CMK (cell line): ENCODE data around the gene VTI1A.

Experiments used
- DNase-seq: peaks from one replicate; pipeline ENCODE4 v3.0.0-alpha.2; 2010; ENCODE audit warnings: low read depth

Gene VTI1A

DNA sequence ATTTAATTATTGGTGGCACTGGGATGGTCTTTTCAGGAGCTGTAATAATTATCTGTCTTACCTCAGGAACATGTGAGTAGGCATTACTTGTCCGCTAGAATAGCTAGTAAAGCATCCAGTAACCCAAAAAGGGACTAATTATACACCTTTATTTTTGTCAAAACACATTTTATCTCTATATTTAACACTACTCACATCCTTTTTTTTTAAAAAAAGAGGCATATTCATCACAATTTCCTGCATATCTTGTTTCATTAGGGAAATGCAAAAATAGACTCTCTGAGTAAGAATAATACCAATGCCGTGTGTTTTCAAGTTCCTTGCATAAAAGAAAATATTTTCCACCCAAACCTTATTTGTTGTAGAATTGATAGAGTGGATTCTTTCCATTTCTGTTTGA lies 99.5 kb downstream of the VTI1A start:
- no peak for DNase-seq

DNA sequence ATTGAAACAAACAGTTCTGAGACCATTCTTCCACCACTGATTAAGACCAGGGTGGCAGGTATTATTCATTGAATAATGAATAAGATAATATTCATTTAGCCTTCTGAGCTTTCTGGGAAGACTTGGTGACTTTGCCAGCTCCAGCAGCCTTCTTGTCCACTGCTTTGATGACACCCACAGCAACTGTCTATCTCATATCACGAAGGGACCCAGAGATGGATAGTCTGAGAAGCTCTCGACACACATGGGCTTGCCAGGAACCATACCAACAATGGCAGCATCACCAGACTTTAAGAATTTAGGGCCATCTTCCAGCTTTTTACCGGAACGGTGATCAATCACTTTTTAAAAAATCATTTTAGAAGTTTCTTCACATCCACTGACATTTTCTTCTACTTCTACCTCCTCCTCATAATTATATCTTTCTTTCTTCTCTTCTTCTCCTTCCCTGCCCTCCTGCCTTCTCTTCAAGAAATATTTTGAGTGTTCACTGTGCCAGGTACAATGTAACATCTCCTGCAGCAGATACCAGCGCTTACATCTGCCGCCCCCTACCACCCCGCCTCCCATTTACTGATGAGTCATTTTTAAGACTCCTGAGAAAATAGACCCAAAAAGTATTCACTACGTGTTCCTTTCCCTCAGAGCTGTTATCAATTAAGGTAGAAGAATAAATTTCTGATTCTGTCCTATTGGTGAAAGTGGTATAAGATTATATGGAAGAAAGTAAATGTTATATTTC lies 101.7 kb downstream of the VTI1A start:
- no peak for DNase-seq

DNA sequence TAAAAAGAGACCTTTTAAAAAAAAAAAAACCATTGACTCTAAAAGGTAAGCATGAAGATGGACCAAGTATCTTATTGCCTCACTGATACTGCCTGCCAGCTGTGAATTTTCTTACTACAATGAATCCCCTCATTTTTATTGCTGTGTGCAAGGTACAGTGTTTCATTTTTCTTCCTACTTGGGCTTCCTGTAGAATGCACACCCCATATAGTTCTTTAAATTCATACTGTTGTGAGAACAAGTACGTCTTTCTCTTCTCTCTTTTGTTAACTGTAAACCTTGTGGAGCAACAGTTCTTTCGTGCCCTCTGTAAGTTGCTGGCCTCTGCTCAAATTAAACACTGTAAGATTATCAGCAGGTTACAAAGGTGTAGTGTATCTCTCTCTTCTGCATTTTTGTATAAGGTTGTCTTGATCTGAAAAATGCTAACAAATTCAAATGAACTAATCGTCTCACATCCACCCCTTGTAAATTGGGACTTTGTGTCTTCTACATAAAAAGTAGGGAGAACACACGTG lies 105.6 kb downstream of the VTI1A start:
- DNase-seq: no peak

DNA sequence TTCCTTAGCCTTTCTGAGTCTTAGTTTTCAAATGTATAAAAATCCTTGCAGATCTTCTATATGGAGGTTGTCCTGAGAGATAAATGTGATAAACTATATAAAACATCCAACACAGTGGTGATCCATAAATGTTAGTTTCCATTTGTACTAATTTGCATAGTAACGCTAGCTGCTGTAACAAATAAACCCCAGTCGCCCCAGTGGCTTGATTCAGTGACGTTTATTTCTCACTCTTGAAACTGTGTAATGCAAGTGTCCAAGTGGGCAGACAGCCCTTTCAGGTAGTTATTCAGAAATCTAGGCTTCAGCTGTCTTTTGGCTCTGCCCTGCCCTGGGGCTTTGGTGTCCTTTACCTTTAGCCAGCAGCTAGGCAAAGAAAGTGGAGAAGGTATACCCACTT lies 106.3 kb downstream of the VTI1A start:
- no peak for DNase-seq

DNA sequence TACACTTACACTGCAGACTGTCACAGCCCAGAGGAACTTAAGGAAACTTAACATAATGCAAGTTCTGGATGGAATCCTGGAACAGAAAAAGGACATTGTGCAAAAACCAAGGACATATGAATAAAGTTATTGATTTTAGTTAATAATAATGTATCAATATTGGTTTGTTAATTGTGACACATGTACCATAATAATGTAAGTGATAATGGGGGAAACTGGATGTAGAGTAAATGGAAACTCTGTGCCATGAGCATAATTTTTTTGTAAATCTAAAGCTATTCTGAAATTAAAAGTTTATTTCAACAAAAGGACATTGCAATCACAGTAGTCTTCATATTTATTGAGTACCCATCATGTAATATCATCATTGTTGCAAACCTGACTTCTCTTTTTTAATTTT lies 107.2 kb downstream of the VTI1A start:
- no peak for DNase-seq

DNA sequence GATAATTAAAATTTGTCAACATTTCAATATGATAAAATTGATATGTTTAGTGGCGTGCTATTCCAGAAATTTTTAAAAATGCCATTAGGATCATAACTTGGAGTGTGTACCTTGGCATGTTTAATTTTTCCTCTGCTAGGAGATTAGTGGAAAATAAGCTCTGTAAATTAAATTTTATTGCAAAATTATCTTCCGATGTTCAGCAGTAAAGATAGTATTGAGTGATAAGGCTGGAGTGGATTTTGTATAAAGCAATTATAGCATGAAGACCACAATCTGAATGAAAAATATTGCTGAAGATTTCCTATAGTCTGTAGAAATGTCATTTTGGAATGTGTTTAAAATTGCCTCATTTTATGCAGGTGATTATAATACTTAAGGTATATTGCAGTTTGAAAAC lies 110.2 kb downstream of the VTI1A start:
- DNase-seq: no peak

DNA sequence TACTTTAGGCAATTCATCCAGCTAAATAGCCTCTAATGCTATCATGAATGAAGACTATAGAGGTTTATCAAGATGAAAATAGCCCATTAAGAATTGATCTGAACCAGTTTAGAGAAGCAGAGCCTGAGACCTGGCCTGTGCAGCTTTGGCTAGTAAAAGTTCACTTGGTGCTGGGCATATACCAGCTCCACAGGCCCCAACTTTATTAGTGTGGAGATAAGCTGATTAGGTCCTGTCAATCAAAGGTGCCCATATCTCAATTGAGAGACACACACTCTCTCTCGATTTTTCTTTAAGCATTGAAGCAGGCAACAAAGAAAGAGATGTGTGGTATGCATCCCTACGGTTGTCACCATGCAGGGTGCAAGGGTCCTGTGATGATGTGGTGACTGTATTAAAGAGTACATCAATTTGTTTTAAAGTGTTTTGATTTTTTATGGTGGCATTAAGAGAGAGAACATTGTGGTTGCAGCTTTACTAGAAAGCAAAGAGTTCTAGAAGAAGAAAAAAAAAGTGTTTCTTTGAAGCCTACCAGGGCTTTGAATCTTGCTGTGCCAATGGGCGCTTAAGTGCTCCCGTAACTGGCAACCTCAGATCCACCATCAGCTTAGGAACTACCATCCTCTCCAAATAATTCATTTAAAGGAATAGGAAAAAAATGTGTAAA lies 111.6 kb downstream of the VTI1A start:
- no peak for DNase-seq

DNA sequence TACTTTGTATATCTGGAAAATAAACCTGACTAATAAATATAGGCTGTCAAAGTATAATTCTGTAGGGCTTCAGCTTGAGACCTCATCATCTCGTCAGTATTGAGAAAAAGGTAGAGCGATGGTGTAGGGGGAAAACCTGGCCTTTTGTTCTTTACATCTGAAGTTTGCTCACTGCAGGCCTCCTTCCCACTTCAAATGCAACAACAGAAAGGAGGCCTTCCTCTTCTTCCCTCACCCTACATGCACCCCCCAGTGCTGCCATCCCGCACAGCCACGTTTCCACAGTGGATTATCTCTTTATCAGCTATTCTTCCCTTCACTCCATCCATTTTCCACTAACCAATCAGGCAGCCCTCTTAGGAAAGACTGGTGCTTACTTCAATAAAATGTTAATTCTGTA lies 112.3 kb downstream of the VTI1A start:
- no peak for DNase-seq

DNA sequence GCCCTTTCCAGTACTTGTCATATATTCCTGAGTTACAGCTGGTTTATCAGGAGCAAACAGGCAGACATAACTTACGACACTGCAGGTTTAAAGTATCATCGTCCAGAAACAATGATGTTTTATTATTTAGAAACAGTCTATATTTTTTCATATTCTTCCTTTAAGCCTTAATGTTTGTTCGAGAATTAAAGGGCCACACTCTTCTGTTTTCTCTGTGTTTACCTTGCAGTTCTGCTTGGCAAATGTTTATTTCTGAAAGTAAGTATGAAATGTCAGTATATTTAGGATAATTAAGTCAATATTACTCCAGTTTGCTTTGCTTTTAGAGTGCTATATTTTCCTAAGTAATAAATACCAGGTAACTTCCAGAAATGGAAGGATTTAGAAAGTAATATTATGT lies 115.1 kb downstream of the VTI1A start:
- no peak for DNase-seq

DNA sequence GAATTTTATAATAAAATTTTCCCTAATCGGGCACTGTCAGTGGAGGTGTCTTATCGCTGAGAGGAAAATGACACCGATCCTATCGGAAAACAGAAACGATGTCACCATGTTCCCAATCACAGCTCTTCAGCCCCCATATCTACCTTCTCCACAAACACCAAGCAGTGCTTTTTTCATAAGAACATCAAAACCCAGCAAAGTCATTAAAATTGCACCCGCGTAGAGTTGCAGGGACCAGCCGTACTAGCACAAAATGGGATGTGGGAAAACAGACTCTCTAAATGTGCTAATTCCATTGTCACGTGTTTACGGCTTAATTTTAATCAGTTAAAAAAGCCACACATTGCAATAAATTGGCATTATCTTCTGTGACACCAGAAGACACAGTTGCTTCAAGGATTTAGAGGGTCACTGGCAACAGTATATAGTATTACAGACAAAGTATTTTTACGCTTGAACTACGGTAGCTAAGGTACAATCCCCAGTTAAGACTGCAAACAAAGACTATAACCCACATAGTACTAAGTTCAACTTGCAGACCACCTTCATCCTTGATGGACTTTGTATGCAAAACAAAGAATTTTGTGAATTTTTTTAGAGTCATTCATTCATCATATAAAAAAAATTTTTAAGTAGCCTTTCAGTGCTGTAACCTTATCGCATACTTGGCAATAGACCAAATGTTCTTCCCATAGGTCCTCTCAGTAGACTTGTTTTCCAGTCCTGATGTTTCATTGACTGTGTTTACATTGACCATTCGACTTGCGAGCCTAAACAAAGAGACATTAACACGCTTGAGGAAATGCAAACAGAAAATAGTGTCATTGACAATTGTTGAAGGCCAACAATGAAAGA lies 116.0 kb downstream of the VTI1A start:
- DNase-seq: no peak

DNA sequence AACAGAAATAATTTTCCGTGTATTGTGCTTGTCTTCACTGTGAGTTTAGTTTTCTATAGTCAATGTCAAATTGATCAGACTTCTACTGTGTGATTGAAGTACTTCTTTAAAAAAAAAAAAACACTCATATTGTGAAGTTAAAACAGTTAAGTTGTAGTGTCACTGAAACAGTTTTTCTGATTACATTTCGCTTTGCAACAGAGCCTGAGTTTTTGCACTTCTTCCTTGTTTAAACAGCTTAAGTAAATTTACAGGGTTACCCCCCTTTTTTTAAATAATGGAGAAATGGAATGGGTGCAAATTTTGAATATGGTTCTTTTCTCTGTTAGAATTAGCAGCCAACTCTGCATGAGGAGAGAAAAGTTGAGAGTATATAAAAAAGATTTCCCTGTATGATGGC lies 117.3 kb downstream of the VTI1A start:
- no peak for DNase-seq

DNA sequence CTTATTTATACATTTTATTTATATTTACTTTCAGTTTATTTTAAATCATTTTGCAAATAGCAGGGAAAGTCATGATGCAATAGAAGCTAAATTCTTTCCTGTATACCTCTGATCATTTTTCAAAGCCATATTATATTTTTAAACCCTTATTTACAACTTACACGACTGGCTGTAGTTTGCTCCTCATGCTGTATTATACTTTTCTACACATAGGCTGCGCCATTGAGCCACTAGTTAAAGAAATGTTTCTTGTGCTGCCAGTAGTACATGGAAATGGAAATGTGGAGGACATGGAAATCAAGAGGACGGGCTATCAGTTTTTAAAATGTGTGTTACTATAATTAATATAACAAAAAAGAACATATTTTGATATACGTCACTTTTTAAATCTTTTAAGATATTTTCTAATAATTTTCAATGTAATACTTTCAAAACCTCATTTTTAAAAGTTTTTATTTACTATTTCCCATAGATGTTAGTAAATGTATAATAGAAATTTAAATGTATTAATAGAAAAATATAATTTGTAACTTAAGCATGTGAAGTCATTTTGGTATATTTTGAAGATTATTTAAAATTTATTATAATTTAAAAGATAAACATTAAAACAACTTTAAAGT lies 118.5 kb downstream of the VTI1A start:
- DNase-seq: peak; percentile 29

DNA sequence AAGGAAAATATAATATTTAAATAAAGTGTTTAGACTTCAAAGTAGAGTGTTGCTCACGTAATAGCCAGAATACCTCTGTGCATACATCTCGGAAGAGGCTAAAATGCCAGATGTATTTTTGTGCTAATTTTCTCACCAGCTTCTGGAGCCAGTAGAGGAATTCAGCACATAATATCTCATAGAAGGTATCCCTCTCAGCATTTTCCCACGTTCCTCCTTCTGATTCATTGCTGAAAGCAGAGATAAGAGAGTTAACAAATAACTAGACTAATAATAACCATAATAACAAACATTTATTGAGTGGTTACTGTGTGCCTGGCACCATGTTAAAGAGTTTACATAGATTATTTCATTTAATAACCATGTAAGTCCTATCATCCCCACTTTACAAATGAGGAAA lies 123.6 kb downstream of the VTI1A start:
- DNase-seq: no peak

DNA sequence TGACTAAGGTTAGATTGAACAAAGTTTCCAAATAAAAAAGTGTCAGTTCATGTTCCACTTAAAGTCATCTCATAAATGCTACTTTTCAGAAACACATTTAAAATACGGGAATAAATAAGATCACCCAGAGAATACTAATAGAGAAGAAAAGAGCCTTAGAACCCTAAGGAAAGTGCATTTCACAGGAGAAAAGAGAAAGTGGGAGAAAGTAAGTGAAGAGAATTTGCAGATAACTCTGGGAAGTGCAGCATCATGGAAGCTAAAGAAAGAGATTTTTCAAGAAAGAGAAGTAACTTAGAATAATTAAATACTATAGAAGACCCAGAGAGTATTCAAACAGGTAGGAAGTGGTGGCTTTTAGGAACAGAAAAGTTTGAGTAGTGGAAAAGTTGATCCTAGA lies 132.6 kb downstream of the VTI1A start:
- no peak for DNase-seq

DNA sequence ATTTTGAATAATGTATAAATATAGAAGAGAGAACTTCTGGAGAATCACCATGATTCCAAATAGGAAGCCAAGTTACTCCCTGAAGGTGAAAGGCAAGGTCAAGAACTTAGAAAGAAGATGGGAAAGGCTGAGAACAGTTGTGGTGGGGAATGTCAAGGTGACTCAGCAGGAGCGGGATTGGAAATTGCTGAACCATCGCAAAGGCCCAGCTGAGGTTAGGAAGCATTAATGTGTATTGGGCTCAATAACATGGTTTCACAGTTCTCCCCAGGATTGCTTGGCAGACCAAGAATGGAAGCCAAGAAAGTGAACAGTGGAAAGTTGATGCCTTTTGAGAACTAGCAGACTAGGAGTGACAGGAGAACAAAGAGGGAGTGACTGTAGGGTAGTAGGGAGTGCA lies 133.3 kb downstream of the VTI1A start:
- no peak for DNase-seq

DNA sequence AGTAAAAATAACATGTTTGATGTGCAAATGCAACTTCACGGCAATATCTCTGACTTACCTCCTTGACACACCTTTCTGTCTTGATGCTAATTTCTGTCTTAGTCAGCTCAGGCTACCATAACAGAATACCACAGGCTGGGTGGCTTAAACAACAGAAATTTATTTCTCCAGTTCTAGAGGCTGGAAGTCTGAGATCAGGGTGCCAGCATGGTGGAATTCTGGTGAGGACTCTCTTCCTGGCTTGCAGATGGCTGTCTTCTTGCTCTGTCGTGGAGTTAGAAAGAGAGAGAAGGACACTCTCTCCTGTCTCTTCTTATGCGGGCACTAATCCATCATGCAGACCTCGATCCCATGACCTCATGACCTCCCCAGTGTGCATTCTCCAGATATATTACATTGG lies 134.9 kb downstream of the VTI1A start:
- DNase-seq: no peak

DNA sequence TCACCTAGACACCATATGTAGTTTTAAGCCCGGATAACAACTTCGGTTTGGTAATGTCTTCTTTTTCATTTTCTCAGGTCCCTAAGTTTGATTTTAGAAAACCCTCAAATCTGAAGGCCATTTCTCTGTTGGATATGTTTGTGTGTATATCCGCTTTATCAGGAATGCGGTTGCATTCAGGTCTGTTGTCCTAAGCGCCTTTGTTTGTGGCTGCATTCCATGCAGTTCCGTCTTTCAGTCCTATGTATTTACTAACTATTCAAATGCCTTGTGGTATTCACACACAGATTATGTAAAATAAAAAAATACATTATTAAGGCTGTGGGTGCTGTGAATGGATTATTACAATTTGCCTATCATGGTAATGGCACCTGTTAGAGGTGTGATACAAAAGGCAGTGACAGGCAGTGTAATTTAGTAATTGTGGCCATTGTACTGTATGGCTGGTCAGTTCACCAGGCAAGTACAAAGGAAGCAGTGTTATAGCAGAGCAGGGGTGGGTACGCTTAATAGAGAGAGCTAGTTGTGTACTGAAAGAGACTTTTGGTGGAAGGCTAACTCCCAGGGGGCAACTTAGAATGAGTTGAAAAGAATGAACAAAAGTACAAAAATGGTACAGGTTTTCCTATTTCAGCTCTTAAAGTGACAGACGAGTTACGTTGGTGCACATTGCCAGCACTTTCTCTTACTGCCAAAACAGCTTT lies 136.4 kb downstream of the VTI1A start:
- DNase-seq: no peak

DNA sequence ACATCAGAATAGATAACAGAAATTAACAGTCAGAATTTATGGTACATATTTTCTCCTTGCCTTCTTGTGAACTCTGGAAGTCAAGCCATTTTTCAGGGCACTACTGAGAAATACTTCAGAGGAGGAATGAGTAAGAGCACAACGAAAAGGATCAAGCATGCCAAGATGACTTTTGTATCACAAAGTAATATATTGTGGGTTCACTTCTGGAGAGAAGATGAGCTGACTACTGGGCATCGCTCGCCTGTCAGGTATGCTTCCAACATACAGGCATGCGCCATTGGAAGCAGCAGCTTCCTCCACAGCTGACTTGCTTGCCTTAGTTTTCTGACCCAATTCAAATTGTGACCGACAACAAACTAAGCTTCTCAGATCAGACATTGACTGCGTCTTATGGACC lies 137.3 kb downstream of the VTI1A start:
- DNase-seq: no peak

DNA sequence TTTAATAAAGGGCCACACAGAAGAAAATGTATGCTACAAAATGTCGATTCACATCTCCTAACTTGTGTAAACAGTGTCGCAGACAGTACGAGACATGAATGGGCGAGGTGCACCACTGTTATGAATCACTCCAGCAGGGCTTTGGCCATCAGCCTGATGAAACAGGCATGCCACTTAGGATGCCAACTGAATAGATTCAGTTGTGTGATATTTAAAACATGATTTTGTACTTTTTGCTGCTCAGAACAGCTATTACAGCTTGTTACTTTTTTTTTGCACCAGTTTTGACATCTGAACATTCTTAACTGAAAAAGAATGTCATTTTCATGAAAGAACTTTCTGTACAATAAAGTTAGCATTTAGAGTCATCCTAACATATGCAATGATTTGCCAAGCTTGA lies 138.1 kb downstream of the VTI1A start:
- DNase-seq: no peak

DNA sequence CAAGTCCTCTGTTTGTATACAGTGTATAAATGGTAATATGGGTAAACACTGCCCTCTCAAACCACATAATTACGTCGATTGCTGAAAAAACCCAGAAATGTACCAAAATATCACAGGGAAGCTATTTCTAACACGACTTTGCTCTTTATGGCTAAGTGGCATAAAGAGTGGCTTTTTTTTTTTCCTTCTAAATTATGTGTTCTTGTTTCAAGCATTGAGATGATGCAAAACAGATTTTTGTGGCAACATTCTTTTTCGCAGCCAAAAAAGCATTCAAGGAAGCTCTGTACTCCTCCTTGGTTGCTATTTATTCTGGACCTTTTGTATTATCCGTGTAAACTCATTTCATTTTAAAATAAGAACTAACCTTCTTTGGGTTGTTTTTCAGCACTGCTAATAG lies 138.9 kb downstream of the VTI1A start:
- no peak for DNase-seq

DNA sequence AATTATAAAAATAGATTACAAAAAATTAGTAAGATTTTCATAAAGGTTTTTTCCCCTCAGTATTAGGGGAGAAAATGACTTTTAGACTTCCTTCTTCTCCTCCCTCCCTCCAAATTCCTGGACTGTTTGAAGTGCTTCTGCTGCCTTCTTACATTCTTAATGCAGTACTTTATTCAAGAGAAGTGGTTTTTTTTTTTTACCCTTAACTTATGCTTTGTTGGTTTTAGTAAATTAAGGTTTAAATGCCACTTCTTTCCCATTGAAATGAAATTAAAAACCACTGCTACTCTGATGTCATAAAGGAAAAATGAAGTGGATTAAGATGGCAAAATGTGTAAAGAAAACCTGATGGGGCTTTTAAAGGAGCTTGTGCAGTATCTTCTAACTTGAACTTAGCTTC lies 140.7 kb downstream of the VTI1A start:
- DNase-seq: no peak
